SK-N-SH treated with all-trans-retinoic acid at 6 μM for 48 hours (cell line): ENCODE results near the gene PON2.
A peak's percentile ranks its signal among the peaks of the same experiment; 100 is the strongest.

Source experiments
- ATAC-seq: fragments of 200-7000 bp; cut with Tn5 transposase; 3 replicates; pipeline ENCODE4 v1.9.1; 2020; ENCODE audit warnings: mild to moderate bottlenecking, moderate library complexity
- ARNTL ChIP-seq: fragments of 450-650 bp; formaldehyde crosslinking; IDR thresholded peaks from 2 replicates; pipeline ENCODE4 v1.5.0; 2020; ENCODE audit warnings: low read depth, mild to moderate bottlenecking, moderate library complexity, borderline replicate concordance
- BACH2 ChIP-seq: fragments of 250-450 bp; sonication (Bioruptor Pico); IDR thresholded peaks from 2 replicates; pipeline ENCODE4 v1.9.0; 2021; ENCODE audit warnings: mild to moderate bottlenecking, borderline replicate concordance
- CSDC2 ChIP-seq: fragments of 250-450 bp; sonication (Bioruptor Pico); IDR thresholded peaks from 2 replicates; pipeline ENCODE4 v1.5.0; 2020; ENCODE audit warnings: mild to moderate bottlenecking, moderate library complexity
- CSRNP3 ChIP-seq: fragments of 250-450 bp; sonication (Bioruptor Pico); IDR thresholded peaks from 2 replicates; pipeline ENCODE4 v1.5.1; 2021; ENCODE audit warnings: mild to moderate bottlenecking, moderate library complexity
- GLIS3 ChIP-seq: fragments of 250-450 bp; sonication (Bioruptor Pico); IDR thresholded peaks from 2 replicates; pipeline ENCODE4 v1.5.0; 2020; ENCODE audit warnings: mild to moderate bottlenecking, moderate library complexity
- ISL1 ChIP-seq: fragments of 250-450 bp; sonication (Bioruptor Pico); IDR thresholded peaks from 2 replicates; pipeline ENCODE4 v2.1.2; 2022; ENCODE audit warnings: mild to moderate bottlenecking, moderate library complexity
- PATZ1 ChIP-seq: fragments of 250-450 bp; sonication (Bioruptor Pico); IDR thresholded peaks from 2 replicates; pipeline ENCODE4 v1.8.0; 2020; ENCODE audit warnings: mild to moderate bottlenecking, moderate library complexity, borderline replicate concordance
- PPARA ChIP-seq: fragments of 250-450 bp; sonication (Bioruptor Pico); IDR thresholded peaks from 2 replicates; pipeline ENCODE4 v1.5.0; 2020; ENCODE audit warnings: mild to moderate bottlenecking, borderline replicate concordance
- RARB ChIP-seq: fragments of 250-450 bp; sonication (Bioruptor Pico); IDR thresholded peaks from 2 replicates; pipeline ENCODE4 v1.8.0; 2021; ENCODE audit warnings: mild to moderate bottlenecking, moderate library complexity
- SNAI2 ChIP-seq: fragments of 250-450 bp; sonication (Bioruptor Pico); IDR thresholded peaks from 2 replicates; pipeline ENCODE4 v1.5.0; 2020; ENCODE audit warnings: mild to moderate bottlenecking, moderate library complexity
- TCF4 ChIP-seq: fragments of 250-450 bp; sonication (Bioruptor Pico); IDR thresholded peaks from 2 replicates; pipeline ENCODE4 v1.8.0; 2021; ENCODE audit warnings: mild to moderate bottlenecking, moderate library complexity, borderline replicate concordance
- TOX ChIP-seq: fragments of 250-450 bp; sonication (Bioruptor Pico); IDR thresholded peaks from 2 replicates; pipeline ENCODE4 v1.8.0; 2021; ENCODE audit warnings: mild to moderate bottlenecking, moderate library complexity, borderline replicate concordance
- TSHZ2 ChIP-seq: fragments of 250-450 bp; sonication (Bioruptor Pico); IDR thresholded peaks from 2 replicates; pipeline ENCODE4 v1.5.0; 2020; ENCODE audit warnings: mild to moderate bottlenecking, moderate library complexity
- ZC3H10 ChIP-seq: fragments of 250-450 bp; sonication (Bioruptor Pico); IDR thresholded peaks from 2 replicates; pipeline ENCODE4 v1.5.1; 2021; ENCODE audit warnings: mild to moderate bottlenecking, moderate library complexity
- ZFP3 ChIP-seq: fragments of 250-450 bp; sonication (Bioruptor Pico); IDR thresholded peaks from 2 replicates; pipeline ENCODE4 v1.5.0; 2020; ENCODE audit warnings: mild to moderate bottlenecking, moderate library complexity
- ZFP30 ChIP-seq: fragments of 450-650 bp; formaldehyde crosslinking; IDR thresholded peaks from 2 replicates; pipeline ENCODE4 v1.5.0; 2022; ENCODE audit warnings: mild to moderate bottlenecking, moderate library complexity
- ZNF565 ChIP-seq: fragments of 450-650 bp; formaldehyde crosslinking; conservative IDR thresholded peaks from 2 replicates; pipeline ENCODE4 v1.5.0; 2020; ENCODE audit warnings: low read depth, mild to moderate bottlenecking, moderate library complexity
- ZNF70 ChIP-seq: fragments of 450-650 bp; formaldehyde crosslinking; IDR thresholded peaks from 2 replicates; pipeline ENCODE4 v1.5.0; 2020; ENCODE audit warnings: mild to moderate bottlenecking, moderate library complexity

Gene PON2

GRCh38 chr7:95425694-95426093, 9.1 kb downstream of the PON2 start:
- no peak for TF ChIP-seq ZNF70 (CRISPR knock-in tag)
- ATAC-seq: no peak

- TF ChIP-seq SNAI2 (CRISPR knock-in tag) (no peak), CSRNP3 (no peak), ISL1 (CRISPR knock-in tag) (no peak), RARB (CRISPR knock-in tag) (no peak), ZC3H10 (no peak), TSHZ2 (CRISPR knock-in tag) (no peak), TCF4 (CRISPR knock-in tag) (no peak), ARNTL (CRISPR knock-in tag) (no peak), ZFP3 (CRISPR knock-in tag) (no peak), PPARA (CRISPR knock-in tag) (no peak), ZNF70 (CRISPR knock-in tag) (no peak), BACH2 (CRISPR knock-in tag) (no peak), ZFP30 (CRISPR knock-in tag) (no peak), PATZ1 (CRISPR knock-in tag) (no peak), CSDC2 (CRISPR knock-in tag) (no peak), GLIS3 (CRISPR knock-in tag) (no peak), ZNF565 (CRISPR knock-in tag) (no peak)
- no peak for ATAC-seq
Observed at GRCh38 chr7:95424716-95425115, 10.1 kb downstream of the PON2 start.

- peak; percentile 50 for ATAC-seq
Observed at GRCh38 chr7:95421847-95422444, 12.9 kb downstream of the PON2 start.

DNA sequence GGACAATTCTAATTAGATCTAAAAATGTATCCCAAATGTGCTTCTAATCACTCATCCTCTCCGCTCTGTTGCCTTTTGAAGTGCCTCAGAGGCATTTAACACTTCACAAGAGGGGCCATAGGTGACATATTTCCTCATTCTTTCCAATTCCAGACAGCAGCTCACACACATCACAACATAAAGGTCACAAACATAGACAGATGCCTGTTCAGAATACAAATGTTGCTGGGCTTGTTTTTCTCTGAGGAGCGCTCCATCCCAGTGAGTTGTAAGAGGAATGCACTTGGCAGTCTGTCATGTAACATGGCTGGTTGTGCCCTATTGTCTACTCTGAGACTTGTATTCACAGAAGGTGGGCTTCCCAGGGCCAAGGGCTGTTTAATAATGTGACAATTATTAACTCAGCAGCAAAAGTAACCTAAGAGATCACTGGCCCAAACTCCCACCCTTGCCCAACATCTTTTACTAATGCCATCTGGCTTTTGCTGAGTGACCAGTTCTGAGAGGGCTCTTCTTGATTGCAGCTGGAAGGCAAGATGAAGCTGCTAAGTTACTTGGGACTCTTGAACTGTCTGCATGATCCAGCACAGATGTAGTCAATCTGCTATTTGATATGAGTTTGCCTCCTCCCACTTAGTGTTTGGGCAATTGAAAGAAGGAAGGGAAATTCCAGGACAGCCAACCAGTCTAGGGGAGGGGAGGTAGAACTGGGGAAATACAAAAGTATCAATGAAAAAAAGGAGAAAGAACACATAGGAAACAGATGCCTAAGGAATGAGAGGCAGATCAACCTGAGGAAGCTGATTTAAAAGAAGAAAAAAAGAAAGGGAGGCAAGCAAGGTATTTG, 13.6 kb downstream of the PON2 start:
- TF ChIP-seq TSHZ2 (CRISPR knock-in tag): no peak
- TF ChIP-seq RARB (CRISPR knock-in tag): peak; percentile 29; the same call in 1 of the 2 replicates
- TF ChIP-seq TOX (CRISPR knock-in tag): peak; percentile 50; the same call in 1 of the 2 replicates
- peak; percentile 95 for ATAC-seq

More at GRCh38 chr7:95421847-95422444, 12.9 kb downstream of the PON2 start:
- TF ChIP-seq TOX (CRISPR knock-in tag): no peak
